HG02943 (cell line): ENCODE data around the gene CMIP.
A peak's percentile ranks its signal among the peaks of the same experiment; 100 is the strongest.

ENCODE experiments used
- ATAC-seq: cut with Tn5 transposase; IDR thresholded peaks from one replicate; pipeline ENCODE4 v1.9.1; 2021; ENCODE audit warnings: mild to moderate bottlenecking, low read depth, moderate library complexity; ENCODE audit not compliant: unreplicated experiment

Gene CMIP

DNA sequence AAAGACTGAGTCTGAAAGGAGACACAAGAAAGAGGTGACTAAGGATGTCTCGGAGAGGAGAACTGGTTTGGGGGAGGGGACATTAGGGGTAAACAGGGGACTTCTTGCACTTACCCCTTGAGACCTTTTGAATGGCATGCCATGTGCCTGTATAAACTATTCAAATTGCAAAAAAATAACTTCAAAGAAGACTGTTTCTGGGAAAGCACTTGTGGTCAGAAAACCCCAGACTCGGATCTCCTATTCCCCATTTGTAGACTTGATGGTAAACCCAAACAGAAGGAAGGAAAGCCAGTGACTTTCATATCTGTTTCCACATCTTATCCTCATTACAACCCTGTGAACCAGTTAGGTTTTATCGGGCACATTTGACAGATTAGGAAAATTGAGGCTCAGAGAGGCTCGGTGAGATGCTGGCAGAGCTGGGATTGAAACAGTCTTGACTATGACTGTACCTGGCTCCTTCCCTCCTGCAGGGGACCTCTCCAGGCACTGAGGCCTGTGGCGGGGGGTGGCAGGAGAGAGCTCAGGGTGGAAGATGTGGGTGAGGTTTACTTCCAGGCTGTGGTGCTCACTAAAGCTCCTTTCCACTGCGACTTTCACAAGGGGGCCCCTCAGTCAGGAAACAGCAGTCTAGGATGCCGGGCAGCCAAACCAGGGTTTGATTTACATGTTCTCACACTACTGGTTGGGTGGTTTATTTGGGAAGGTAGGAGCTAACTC is 304.0 kb downstream of the CMIP start:
- ATAC-seq = no peak

- peak; percentile 94 for ATAC-seq
Measured at GRCh38 chr16:81752225-81752875, 307.7 kb downstream of the CMIP start.

DNA sequence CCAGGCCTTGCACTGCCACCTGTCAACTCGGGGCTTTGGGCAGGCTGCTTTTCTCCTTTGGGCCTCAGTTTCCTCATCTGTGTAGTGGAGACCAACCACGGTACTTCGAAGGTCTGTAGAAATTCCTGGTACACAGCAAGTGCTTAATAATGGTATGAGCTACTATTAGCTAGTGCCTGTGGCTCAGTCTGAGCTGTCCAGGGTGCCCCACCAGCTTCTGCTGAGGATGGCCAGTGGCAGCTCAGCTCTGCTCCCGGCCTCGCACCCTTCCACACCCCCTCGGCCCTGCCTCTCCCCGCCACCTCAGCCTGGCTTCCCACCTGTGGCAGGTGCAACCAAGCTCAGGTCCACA is 308.2 kb downstream of the CMIP start:
- no peak for ATAC-seq

DNA sequence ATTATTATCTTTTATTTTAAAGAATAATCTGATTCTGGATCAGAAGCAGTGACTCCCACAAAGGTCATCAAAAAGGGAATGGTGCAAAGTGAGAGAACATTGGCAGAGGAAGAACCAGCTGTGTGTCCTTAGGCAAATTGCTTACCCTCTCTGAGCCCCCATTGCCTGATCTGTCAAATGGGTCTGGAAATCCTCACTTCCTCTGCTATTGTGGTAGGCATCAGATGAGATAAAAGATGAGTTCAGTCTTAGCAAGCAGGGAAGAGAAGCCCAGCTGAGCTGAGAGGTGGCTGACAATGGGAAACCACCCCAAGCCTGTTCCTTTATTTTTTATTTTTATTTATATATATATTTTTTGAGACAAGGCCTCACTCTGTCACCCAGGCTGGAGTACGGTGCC is 310.2 kb downstream of the CMIP start:
- no peak for ATAC-seq

DNA sequence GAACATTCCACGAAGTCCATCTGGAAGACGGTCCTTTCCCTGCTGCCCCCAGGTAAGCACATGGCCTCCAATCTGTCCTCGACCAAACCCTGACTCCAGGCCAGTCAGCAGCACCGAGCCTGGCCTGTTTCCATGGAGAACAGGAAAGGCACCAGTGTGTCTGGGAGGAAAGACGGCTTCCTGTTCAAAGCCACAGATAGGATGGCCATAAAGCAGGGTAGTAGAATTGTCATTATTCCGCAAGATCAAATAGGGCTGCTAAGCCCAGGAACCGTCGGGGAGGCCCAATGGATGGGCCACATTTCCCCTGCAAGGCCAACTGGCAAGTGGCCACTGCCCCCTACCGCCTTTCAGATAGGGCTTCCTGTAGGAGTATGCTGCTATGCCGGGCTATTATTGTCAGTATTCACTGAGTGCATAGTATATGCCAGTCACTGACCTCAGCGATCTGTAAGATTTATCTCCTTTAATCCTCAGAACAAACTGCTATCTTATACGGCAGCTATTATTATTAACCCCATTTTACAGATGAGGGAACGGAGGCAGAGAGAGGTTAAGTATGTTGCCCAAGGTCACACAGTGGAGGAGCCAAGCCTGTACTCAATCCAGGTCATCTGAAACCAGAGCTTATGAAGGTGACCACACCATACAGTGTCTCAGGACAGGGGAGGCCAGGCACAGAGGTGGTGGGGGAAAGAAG is 311.5 kb downstream of the CMIP start:
- ATAC-seq = no peak

DNA sequence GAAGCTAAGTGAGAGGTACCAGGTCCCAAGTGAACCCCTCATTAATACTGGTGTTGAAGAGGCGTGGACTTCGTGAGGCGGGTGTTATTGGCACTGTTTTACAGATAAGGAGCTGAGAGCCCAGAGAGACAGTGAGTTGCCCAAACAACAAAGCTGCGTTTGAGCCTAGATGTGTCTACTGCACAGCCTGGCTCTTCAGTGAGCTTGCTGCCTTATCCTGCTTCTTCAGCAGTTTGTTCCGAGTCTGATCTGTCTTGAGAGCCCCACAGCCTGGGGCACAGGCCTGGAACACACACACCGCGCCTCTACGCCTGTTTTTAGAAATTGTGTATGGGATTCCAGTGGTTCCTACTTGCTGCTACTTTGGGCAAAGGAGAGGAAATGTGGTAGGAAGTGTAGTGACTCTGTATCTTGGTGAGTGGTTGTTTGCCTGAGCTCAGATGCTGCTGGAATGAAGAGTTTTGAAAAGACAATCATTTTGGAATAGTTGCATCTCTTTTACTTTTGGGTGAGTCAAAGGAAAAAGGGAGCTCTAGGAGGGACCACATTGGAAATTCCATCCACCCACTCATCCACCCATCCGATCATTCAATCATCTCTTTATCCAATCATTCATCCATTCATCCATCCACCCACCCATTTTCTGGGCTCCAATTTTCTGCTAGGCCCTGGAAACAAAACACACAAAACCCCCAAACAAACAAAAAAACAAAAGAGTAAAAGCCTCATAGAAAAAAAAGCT is 312.2 kb downstream of the CMIP start:
- ATAC-seq = no peak

- ATAC-seq = no peak
Measured at GRCh38 chr16:81758376-81758775, 313.8 kb downstream of the CMIP start.
